B cell (primary cell): ENCODE results near the gene C19orf18. TPM values are rescaled to one million over a fixed set of nuclear protein-coding genes. Genes with fewer than 3 reads are reported as not detected.

Source experiments
- ATAC-seq: fragments of 200-7000 bp; cut with Tn5 transposase; one replicate; pipeline ENCODE4 v1.10.0; 2021; ENCODE audit warnings: low read depth, mild to moderate bottlenecking, moderate number of reproducible peaks, moderate library complexity
- CTCF ChIA-PET: fragments of 350-600 bp; sonication (Branson Sonifier 250); formaldehyde crosslinking; loops from one replicate; lab custom pipeline; 2021; ENCODE audit warnings: antibody characterized with exemption, inconsistent platforms; lab: Charles Lee
- POLR2A ChIA-PET: fragments of 350-600 bp; sonication (Branson Sonifier 250); formaldehyde crosslinking; loops from one replicate; lab custom pipeline; 2021; ENCODE audit warnings: antibody characterized with exemption; lab: Charles Lee
- DNase-seq: peaks from one replicate; pipeline ENCODE4 v3.0.0; 2013
- H2AFZ ChIP-seq: 2 replicates; pipeline ENCODE4 v1.6.1; 2012; ENCODE audit warnings: mild to moderate bottlenecking, low read depth, low read length; ENCODE audit not compliant: insufficient read depth, poor library complexity, severe bottlenecking
- H3K27ac ChIP-seq, 2 donors: 1 replicate in 1 of 2; 2 replicates in 1 of 2; pipeline ENCODE4 v1.5.1; 2012 to 2013; ENCODE audit warnings: low read length in 2 of 2, mild to moderate bottlenecking in 2 of 2, moderate library complexity in 1 of 2
- H3K27me3 ChIP-seq, 4 experiments: fragments of 200-600 bp in 1 of 4; sonication (generic) in 1 of 4; replicated peaks in 1 of 4; 1 replicate in 2 of 4; 2 replicates in 2 of 4; pipeline versions ENCODE4 v1.6.1 to v1.7.0; 2013 to 2016; ENCODE audit warnings: low read length in 3 of 4, mild to moderate bottlenecking in 2 of 4, mixed read lengths in 1 of 4, moderate library complexity in 1 of 4; ENCODE audit not compliant: insufficient read depth in 4 of 4, control insufficient read depth in 3 of 4; ENCODE audit errors: control extremely low read depth in 1 of 4
- H3K36me3 ChIP-seq, 2 experiments: replicated peaks in 1 of 2; 1 replicate in 1 of 2; 2 replicates in 1 of 2; pipeline versions ENCODE4 v1.6.1 to v1.7.1; 2013; ENCODE audit warnings: low read length in 1 of 2; ENCODE audit not compliant: insufficient read depth in 2 of 2, control insufficient read depth in 1 of 2; ENCODE audit errors: control extremely low read depth in 1 of 2, extremely low read depth in 1 of 2
- H3K4me1 ChIP-seq, 2 donors: fragments of 200-600 bp in 1 of 2; sonication (generic) in 1 of 2; 1 replicate in 1 of 2; 2 replicates in 1 of 2; pipeline versions ENCODE4 v1.5.1 to v1.6.1; 2013 to 2017; ENCODE audit warnings: low read length in 2 of 2; ENCODE audit not compliant: control insufficient read depth in 2 of 2, insufficient read depth in 2 of 2
- H3K4me2 ChIP-seq: replicated peaks from 2 replicates; pipeline ENCODE3; 2012; ENCODE audit warnings: mild to moderate bottlenecking, low read depth, low read length; ENCODE audit not compliant: poor library complexity, severe bottlenecking
- H3K4me3 ChIP-seq, 5 experiments: fragments of 200-600 bp in 1 of 5; sonication (generic) in 1 of 5; 1 replicate in 3 of 5; 2 replicates in 2 of 5; pipeline versions ENCODE4 v1.5.1 to v1.7.0; 2011 to 2016; ENCODE audit warnings: low read length in 4 of 5, mild to moderate bottlenecking in 4 of 5, low read depth in 2 of 5, control low read depth in 1 of 5, moderate library complexity in 1 of 5; ENCODE audit not compliant: insufficient read depth in 1 of 5; ENCODE audit errors: control extremely low read depth in 1 of 5, extremely low read depth in 1 of 5
- H3K79me2 ChIP-seq: fragments of 200-600 bp; sonication (generic); one replicate; pipeline ENCODE4 v1.6.0; 2016; ENCODE audit warnings: low read length; ENCODE audit not compliant: control insufficient read depth, insufficient read depth
- H3K9ac ChIP-seq: fragments of 200-600 bp; sonication (generic); 2 replicates; pipeline ENCODE4 v1.6.1; 2017; ENCODE audit warnings: mild to moderate bottlenecking, low read length, moderate library complexity
- H3K9me3 ChIP-seq, 3 donors: one replicate each; pipeline versions ENCODE4 v1.6.1 to v1.7.1; 2013; ENCODE audit warnings: low read length in 2 of 3; ENCODE audit not compliant: control insufficient read depth in 2 of 3, insufficient read depth in 1 of 3; ENCODE audit errors: control extremely low read depth in 1 of 3
- H4K20me1 ChIP-seq: 2 replicates; pipeline ENCODE4 v1.6.0; 2012; ENCODE audit warnings: mild to moderate bottlenecking, low read length; ENCODE audit not compliant: insufficient read depth, control insufficient read depth, poor library complexity, severe bottlenecking
- H3K27ac Mint-ChIP-seq: one replicate; pipeline ENCODE4 v1.8.0; 2021; ENCODE audit warnings: mixed read lengths
- H3K27me3 Mint-ChIP-seq: one replicate; pipeline ENCODE4 v1.8.0; 2021; ENCODE audit warnings: mixed read lengths
- H3K4me1 Mint-ChIP-seq: one replicate; pipeline ENCODE4 v1.8.0; 2021; ENCODE audit warnings: mixed read lengths
- H3K4me3 Mint-ChIP-seq: one replicate; pipeline ENCODE4 v1.8.0; 2021; ENCODE audit warnings: mixed read lengths
- H3K9me3 Mint-ChIP-seq: one replicate; pipeline ENCODE4 v1.8.0; 2022; ENCODE audit warnings: mixed read lengths; ENCODE audit not compliant: insufficient read depth
- CTCF ChIP-seq: fragments of 200-600 bp; IDR thresholded peaks from one replicate; pipeline ENCODE4 v1.8.0; 2022; ENCODE audit warnings: antibody characterized with exemption, mild to moderate bottlenecking
- EZH2 ChIP-seq: IDR thresholded peaks from 2 replicates; pipeline ENCODE4 v1.6.1; 2012; ENCODE audit warnings: borderline replicate concordance, low read depth, mild to moderate bottlenecking, moderate library complexity, low read length; ENCODE audit not compliant: insufficient read depth, poor library complexity, severe bottlenecking
- WGBS: methylation state at CpG from one replicate; pipeline ENCODE4 v1.1.5; 2013; ENCODE audit warnings: missing lambda C conversion rate; ENCODE audit not compliant: insufficient coverage; 5-methylcytosine and 5-hydroxymethylcytosine counted together
- intact Hi-C: fragments of 100-400 bp; cut with micrococcal nuclease; formaldehyde crosslinking; loops from one replicate; pipeline ENCODE4 v1.10.0; 2022
- polyA plus RNA-seq: library from polyadenylated mRNA; depleted of rRNA; stranded (reverse); fragments of >200 nt; gene quantifications from 2 replicates; pipeline ENCODE4 v1.2.3, GENCODE V29; 2012
- total RNA-seq, 2 donors: library from RNA; stranded (reverse); fragments of 120-200 nt in 1 of 2; gene quantifications; 1 replicate in 1 of 2; 2 replicates in 1 of 2; pipeline versions ENCODE4 v1.2.3 to v1.2.4, GENCODE V29; 2013 to 2022

The C19orf18 gene
- total and polyA plus RNA-seq, 2 donors (not counting 1 experiment from before 2014, with no cell fraction given): 1.7 TPM; not detected in 1

GRCh38 chr19:57946316-57946715, 28.0 kb downstream of the C19orf18 start:
- Mint-ChIP-seq H3K4me1 (peaks cover 36% of the 10 kb centered on the region), H3K27ac (peak overlapping the region; percentile 47), H3K9me3 (peaks cover 26% of the 10 kb centered on the region), H3K27me3 (peaks cover 4% of the 10 kb centered on the region), H3K4me3 (peak overlapping the region; percentile 96)
- Histone ChIP-seq H3K27me3 (peaks cover 0 to 6% (median 0%) of the 10 kb centered on the region in 4 experiments), H3K27ac (peak overlapping the region in 1 of 2 donors; percentile 89), H3K4me3 (peak overlapping the region in 3 of 5 experiments; percentile 71 to 90 (median 88)), H3K36me3 (peaks cover 15 to 30% of the 10 kb centered on the region in 2 experiments), H3K4me1 (peaks cover 16 to 27% of the 10 kb centered on the region in 2 donors), H3K9me3 (peaks cover 7 to 73% (median 32%) of the 10 kb centered on the region in 3 donors), H3K9ac (peak overlapping the region; percentile 90), H4K20me1 (peaks cover 15% of the 10 kb centered on the region), H3K79me2 (peaks cover 63% of the 10 kb centered on the region), H2AFZ (no peak overlapping the region), H3K4me2 (peak overlapping the region; percentile 95)
- DNase-seq (no peak), ATAC-seq (no peak)
- 61% methylated on average over 2 of the region's 2 CpGs for WGBS
- ChIA-PET POLR2A (interaction anchor here (1.6 kb wide), 1 partner anchor 11 kb away, joined by 4 read pairs; the partner anchor contains the start of gene ZNF418), CTCF (no interaction called here)
- TF ChIP-seq EZH2 (no peak), CTCF (no peak)
- intact Hi-C loops: loop anchor here (5.0 kb wide), 2 partner anchors 39 to 459 kb away; partner anchors contain the start of gene ZNF419

- Mint-ChIP-seq H3K4me3 (no peak overlapping the region), H3K27me3 (no peaks in the 10 kb centered on the region), H3K9me3 (peaks cover 35% of the 10 kb centered on the region), H3K27ac (no peak overlapping the region), H3K4me1 (peaks cover 27% of the 10 kb centered on the region)
- ChIA-PET POLR2A (no interaction called here), CTCF (interaction anchor here (0.9 kb wide), 1 partner anchor 21 kb away, joined by 4 read pairs; no protein-coding TSS in a partner anchor)
- DNase-seq: no peak
- no peak overlapping the region for H2AFZ ChIP-seq
- no peak overlapping the region for H3K4me3 ChIP-seq
- H4K20me1 ChIP-seq: peaks cover 9% of the 10 kb centered on the region
- no peak for ATAC-seq
- H3K4me2 ChIP-seq: no peak overlapping the region
- H3K36me3 ChIP-seq: peaks cover 20 to 37% of the 10 kb centered on the region in 2 experiments
- no peak overlapping the region for H3K9ac ChIP-seq
- intact Hi-C loops: no loop called here
- peaks cover 51% of the 10 kb centered on the region for H3K79me2 ChIP-seq
- 100% methylated on average over 1 of the region's 3 CpGs for WGBS
- H3K9me3 ChIP-seq: peaks cover 12 to 58% (median 39%) of the 10 kb centered on the region in 3 donors
- H3K27me3 ChIP-seq: no peaks in the 10 kb centered on the region
- no peak overlapping the region for H3K27ac ChIP-seq
- peaks cover 11 to 15% of the 10 kb centered on the region in 2 donors for H3K4me1 ChIP-seq
- TF ChIP-seq CTCF: no peak
These were observed 32.7 kb downstream of the C19orf18 start for GRCh38 chr19:57941593-57941992.
